Measurements from ENCODE around the gene OR2D3. TPM values are rescaled to one million over a fixed set of nuclear protein-coding genes. Genes with fewer than 3 reads are reported as not detected.

Gene OR2D3
- total and polyA plus RNA-seq, 9 of the 15 experiments (the other 6 are each of a cell fraction or from before 2014, with no cell fraction given) = 0.42 TPM; not detected in 8

DNA sequence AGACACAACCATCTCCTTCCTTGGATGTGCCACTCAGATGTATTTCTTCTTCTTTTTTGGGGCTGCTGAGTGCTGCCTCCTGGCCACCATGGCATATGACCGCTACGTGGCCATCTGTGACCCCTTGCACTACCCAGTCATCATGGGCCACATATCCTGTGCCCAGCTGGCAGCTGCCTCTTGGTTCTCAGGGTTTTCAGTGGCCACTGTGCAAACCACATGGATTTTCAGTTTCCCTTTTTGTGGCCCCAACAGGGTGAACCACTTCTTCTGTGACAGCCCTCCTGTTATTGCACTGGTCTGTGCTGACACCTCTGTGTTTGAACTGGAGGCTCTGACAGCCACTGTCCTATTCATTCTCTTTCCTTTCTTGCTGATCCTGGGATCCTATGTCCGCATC, 43.9 kb upstream of the OR2D3 start:
- CTCF ChIA-PET (ENCODE audit: low intra/inter-chr PET ratio) = no interaction called here

More for the DNA sequence above, 43.9 kb upstream of the OR2D3 start:
- no peak overlapping the region for H3K4me3 ChIP-seq
- BruUV-seq (replicated peaks) = no TSS peak
- FAIRE-seq = no peak
- no peaks in the 10 kb centered on the region for H3K79me2 ChIP-seq (ENCODE audit: control insufficient read depth, insufficient read depth, low read length)
- H3K27ac ChIP-seq (ENCODE audit: extremely low read depth, low read depth, low read length) = no peak overlapping the region
- no peak overlapping the region for H3K9ac ChIP-seq (ENCODE audit: insufficient read depth in 1 of 2, low read depth in 2 of 2, low read length in 2 of 2)
- no peak overlapping the region for H2AFZ ChIP-seq (ENCODE audit: low read depth, low read length)
- no peaks in the 10 kb centered on the region for H3K9me1 ChIP-seq (ENCODE audit: control insufficient read depth, insufficient read depth, low read length)
- intact Hi-C loops (cut with micrococcal nuclease) (no loop called here), in situ Hi-C loops (cut with MboI) (no loop called here)
- no peaks in the 10 kb centered on the region for H3K4me1 ChIP-seq (replicated peaks in 1 of 2; ENCODE audit: control insufficient read depth in 2 of 2, insufficient read depth in 2 of 2, low read length in 2 of 2)
- TF ChIP-seq, protein P1, sequence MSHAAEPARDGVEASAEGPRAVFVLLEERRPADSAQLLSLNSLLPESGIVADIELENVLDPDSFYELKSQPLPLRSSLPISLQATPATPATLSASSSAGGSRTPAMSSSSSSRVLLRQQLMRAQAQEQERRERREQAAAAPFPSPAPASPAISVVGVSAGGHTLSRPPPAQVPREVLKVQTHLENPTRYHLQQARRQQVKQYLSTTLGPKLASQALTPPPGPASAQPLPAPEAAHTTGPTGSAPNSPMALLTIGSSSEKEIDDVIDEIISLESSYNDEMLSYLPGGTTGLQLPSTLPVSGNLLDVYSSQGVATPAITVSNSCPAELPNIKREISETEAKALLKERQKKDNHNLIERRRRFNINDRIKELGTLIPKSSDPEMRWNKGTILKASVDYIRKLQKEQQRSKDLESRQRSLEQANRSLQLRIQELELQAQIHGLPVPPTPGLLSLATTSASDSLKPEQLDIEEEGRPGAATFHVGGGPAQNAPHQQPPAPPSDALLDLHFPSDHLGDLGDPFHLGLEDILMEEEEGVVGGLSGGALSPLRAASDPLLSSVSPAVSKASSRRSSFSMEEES (CRISPR knock-in tag; IDR thresholded peaks at IDR 0.05) = no peak
- no peak for TF ChIP-seq MCM3 (IDR thresholded peaks at IDR 0.05)
- TF ChIP-seq PML (IDR thresholded peaks at IDR 0.05; ENCODE audit: low read length) = no peak
- no peak for TF ChIP-seq ZNF717 (CRISPR knock-in tag; IDR thresholded peaks at IDR 0.05)
- TF ChIP-seq, protein P2, sequence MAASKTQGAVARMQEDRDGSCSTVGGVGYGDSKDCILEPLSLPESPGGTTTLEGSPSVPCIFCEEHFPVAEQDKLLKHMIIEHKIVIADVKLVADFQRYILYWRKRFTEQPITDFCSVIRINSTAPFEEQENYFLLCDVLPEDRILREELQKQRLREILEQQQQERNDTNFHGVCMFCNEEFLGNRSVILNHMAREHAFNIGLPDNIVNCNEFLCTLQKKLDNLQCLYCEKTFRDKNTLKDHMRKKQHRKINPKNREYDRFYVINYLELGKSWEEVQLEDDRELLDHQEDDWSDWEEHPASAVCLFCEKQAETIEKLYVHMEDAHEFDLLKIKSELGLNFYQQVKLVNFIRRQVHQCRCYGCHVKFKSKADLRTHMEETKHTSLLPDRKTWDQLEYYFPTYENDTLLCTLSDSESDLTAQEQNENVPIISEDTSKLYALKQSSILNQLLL (CRISPR knock-in tag; IDR thresholded peaks at IDR 0.05; ENCODE audit: borderline replicate concordance) = no peak
- TF ChIP-seq KLF10 (CRISPR knock-in tag; IDR thresholded peaks at IDR 0.05) = no peak
- TF ChIP-seq ZC3H8 (IDR thresholded peaks at IDR 0.05) = no peak
- no peaks in the 10 kb centered on the region for H3K9me3 ChIP-seq (replicated peaks; ENCODE audit: control insufficient read depth, insufficient read depth, low read depth, low read length)
- POLR2A ChIA-PET = interaction anchor here (1.9 kb wide), 1 partner anchor 13 kb away, joined by 10 read pairs; the partner anchor contains the start of gene OR10A2
- no peak for ATAC-seq
- H4K20me1 ChIP-seq (replicated peaks; ENCODE audit: control insufficient read depth, insufficient read depth, low read length) = no peaks in the 10 kb centered on the region
- H3K27me3 ChIP-seq (ENCODE audit: control insufficient read depth in 2 of 2, insufficient read depth in 2 of 2, low read length in 2 of 2) = 0 out of 5 replicates have a peak, but pooled peaks cover 0 to 6% of the 10 kb centered on the region in 2 experiments
- DNase-seq (ENCODE audit: extremely low read depth in 1 of 4, low spot score in 3 of 4) = no peak
- 3% methylated on average over 3 of the region's 3 CpGs for WGBS (ENCODE audit: insufficient coverage, low coverage, missing lambda C conversion rate)
- H3K36me3 ChIP-seq (ENCODE audit: control insufficient read depth, insufficient read depth, low read length) = no peaks in the 10 kb centered on the region
- H3K4me2 ChIP-seq (ENCODE audit: insufficient read depth, low read length) = no peak overlapping the region
